ENCODE data around the gene GMCL2.
A peak's percentile ranks its signal among the peaks of the same experiment; 100 is the strongest.

Gene GMCL2

DNA sequence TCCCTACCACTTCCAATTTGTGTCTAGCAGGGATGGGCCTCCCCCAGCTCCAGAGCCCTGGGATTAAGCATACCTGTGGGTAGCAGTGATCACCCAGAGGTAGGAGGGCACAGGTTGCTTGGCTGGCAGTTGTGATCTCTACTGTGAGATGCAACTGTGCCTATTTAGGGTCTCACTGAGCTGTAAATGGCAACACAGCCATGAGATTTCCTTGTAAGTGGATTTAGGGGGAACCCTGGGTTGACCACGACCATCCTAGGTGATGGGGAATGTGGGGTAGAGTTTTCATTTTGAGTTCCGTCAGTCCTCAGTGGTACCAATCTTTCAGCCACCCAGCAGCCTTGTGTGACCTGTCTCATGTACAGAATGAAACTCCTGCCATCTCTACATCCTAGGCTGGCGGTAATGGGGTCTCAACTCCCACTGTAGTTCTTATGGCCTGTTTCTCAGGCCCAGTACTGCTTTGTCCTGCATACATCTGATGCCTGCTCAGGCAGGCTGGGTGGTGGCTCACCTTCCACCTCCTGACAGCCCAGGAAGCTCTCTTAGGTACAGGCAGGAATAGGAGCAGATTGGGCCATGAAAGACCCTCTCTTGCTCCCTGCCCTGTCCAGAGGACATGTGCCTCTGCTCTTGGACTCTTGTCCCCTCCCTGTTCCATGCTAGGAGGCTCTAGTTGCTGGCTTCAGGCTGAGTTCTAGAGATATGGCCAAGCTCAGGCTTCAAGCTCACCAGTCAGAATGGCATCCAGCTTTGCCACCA lies 25.3 kb upstream of the GMCL2 start:
- peak; percentile 30 for DNase-seq (ENCODE audit: low read depth)
- TF ChIP-seq MYC (IDR thresholded peaks at IDR 0.05; ENCODE audit: low read depth, low read length), result no peak
- no peak for TF ChIP-seq MAX (IDR thresholded peaks at IDR 0.05; ENCODE audit: low read depth, low read length)
- no peak for TF ChIP-seq POLR2A (IDR thresholded peaks at IDR 0.05; ENCODE audit: extremely low read depth, insufficient read length)
- TF ChIP-seq, protein P1, sequence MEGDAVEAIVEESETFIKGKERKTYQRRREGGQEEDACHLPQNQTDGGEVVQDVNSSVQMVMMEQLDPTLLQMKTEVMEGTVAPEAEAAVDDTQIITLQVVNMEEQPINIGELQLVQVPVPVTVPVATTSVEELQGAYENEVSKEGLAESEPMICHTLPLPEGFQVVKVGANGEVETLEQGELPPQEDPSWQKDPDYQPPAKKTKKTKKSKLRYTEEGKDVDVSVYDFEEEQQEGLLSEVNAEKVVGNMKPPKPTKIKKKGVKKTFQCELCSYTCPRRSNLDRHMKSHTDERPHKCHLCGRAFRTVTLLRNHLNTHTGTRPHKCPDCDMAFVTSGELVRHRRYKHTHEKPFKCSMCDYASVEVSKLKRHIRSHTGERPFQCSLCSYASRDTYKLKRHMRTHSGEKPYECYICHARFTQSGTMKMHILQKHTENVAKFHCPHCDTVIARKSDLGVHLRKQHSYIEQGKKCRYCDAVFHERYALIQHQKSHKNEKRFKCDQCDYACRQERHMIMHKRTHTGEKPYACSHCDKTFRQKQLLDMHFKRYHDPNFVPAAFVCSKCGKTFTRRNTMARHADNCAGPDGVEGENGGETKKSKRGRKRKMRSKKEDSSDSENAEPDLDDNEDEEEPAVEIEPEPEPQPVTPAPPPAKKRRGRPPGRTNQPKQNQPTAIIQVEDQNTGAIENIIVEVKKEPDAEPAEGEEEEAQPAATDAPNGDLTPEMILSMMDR (IDR thresholded peaks at IDR 0.05; ENCODE audit: low read depth, low read length), result no peak

GRCh38 chr5:178211095-178212048 lies 24.2 kb upstream of the GMCL2 start:
- no peak overlapping the region for H3K4me3 ChIP-seq (ENCODE audit: low read depth, low read length)
- peak; percentile 36 for DNase-seq (ENCODE audit: low read depth)
- TF ChIP-seq MAX (IDR thresholded peaks at IDR 0.05; ENCODE audit: low read depth, low read length), result no peak
- peak; percentile 24 for TF ChIP-seq POLR2A (IDR thresholded peaks at IDR 0.05; ENCODE audit: extremely low read depth, insufficient read length)

More for the DNA sequence above, 25.3 kb upstream of the GMCL2 start:
- H3K4me3 ChIP-seq (ENCODE audit: low read depth, low read length), result no peak overlapping the region

- DNase-seq (ENCODE audit: low read depth), result no peak
- H3K4me3 ChIP-seq (ENCODE audit: low read depth, low read length), result no peak overlapping the region
- TF ChIP-seq MYC (IDR thresholded peaks at IDR 0.05; ENCODE audit: low read depth, low read length), result no peak
- TF ChIP-seq, protein P1 (IDR thresholded peaks at IDR 0.05; ENCODE audit: low read depth, low read length), result no peak
Observed at GRCh38 chr5:178210686-178211085, 23.5 kb upstream of the GMCL2 start.

GRCh38 chr5:178210073-178210535 lies 22.9 kb upstream of the GMCL2 start:
- H3K4me3 ChIP-seq (ENCODE audit: low read depth, low read length), result no peak overlapping the region
- DNase-seq (ENCODE audit: low read depth), result no peak
- no peak for TF ChIP-seq MYC (IDR thresholded peaks at IDR 0.05; ENCODE audit: low read depth, low read length)
- TF ChIP-seq, protein P1 (IDR thresholded peaks at IDR 0.05; ENCODE audit: low read depth, low read length), result no peak
- TF ChIP-seq POLR2A (IDR thresholded peaks at IDR 0.05; ENCODE audit: extremely low read depth, insufficient read length), result no peak
- TF ChIP-seq MAX (IDR thresholded peaks at IDR 0.05; ENCODE audit: low read depth, low read length), result no peak

GRCh38 chr5:178209334-178210072 lies 22.3 kb upstream of the GMCL2 start:
- no peak for DNase-seq (ENCODE audit: low read depth)
- TF ChIP-seq POLR2A (IDR thresholded peaks at IDR 0.05; ENCODE audit: extremely low read depth, insufficient read length) (no peak), MYC (IDR thresholded peaks at IDR 0.05; ENCODE audit: low read depth, low read length) (no peak), MAX (IDR thresholded peaks at IDR 0.05; ENCODE audit: low read depth, low read length) (no peak)
- TF ChIP-seq, protein P1 (IDR thresholded peaks at IDR 0.05; ENCODE audit: low read depth, low read length), result no peak
- H3K4me3 ChIP-seq (ENCODE audit: low read depth, low read length), result no peak overlapping the region
